NCI-H2227 (cell line): ENCODE results near the gene LRFN2.
A peak's percentile ranks its signal among the peaks of the same experiment; 100 is the strongest.

Experiments used
- DNase-seq: peaks from one replicate; lab custom pipeline; 2025; ENCODE audit not compliant: unreplicated experiment; lab: John Stamatoyannopoulos, UW

Gene LRFN2

DNA sequence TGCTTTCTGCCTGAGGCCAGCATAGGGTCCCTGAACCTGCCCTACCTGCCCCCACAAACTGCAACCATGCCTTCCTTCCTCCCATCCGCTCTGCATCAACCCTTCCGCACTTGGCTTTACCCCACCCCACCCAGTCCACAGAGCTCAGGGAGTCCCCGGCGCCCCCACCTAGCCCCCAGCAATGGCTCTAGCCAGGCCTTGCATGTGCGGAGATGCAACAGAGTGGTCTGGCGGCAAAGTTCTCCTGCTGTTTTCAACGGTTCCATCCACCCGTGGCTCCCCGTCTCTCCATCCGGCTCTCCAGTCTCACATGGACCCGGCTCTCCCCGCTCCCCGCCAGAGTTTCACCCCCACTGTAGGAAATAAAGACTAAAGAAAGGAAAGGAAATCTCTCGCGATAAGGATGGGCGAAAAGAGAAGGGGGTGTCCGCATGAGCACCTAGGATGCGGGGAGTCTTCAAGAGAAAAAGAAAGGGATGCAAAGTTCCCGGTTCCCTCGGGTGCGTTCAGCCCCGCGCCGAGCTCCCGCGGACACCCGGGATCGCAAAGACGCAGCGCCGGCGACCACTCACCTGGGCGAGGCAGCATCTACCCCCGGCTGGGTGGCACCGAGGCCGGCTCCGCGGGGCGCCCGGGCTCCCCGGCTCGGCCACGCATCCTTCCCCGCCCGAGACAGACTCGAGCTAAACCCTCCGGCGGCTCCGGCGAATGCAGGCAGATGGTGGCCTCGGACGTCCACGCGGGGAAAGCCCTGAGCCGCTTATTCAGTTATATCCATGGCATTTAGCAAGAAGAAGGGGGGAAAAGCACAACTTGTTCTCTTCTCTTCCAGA lies 579 bp downstream of the LRFN2 start:
- no peak for DNase-seq

DNA sequence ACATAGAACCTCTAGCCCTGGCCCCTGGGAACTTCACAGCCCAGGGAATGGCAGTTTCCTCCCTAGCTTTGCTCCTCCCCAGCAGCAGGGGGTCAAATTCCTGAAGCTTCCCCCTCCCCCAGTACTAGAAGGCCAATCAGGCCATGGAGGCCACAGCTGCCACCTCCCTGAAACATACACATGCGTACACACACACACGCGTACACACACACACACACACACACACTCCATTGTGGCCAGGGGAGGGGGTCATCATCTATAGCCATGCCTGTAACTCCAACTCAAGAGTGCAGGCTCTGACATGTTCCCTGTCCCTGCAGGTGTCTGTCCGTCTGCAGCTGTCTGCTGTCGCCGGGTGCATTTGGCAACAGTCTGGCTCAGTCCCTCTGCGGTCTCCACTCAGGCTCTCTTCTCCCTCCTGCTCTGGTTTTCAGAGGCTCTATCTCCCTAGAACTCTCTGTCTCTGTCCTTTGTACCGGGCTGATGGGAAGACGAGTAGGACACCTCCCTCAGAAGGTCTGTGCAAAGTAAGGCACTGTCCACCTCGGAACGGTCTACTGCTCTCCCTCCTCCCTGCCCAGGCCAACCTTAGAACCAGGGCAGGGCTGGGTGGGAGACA lies 1.4 kb downstream of the LRFN2 start:
- DNase-seq, result peak; percentile 59

DNA sequence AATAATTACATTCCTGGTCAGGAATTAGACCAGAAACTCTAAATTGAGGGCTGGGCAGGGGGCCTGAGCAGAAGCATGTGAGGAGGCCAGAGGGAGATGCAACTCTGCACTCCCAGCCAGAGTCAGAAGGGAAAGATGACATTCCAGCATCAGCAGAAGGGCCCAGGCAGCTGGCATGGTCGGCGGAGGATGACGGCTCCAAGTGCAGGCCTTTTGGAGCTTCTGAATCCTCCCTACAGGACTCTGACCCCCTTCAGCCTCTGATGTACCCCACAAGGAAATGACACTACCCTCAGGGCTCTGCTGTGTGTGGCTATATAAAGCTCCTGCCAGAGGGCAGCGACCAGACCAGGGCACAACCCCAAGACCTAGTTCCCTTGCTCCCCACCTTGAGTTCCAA lies 1.9 kb downstream of the LRFN2 start:
- DNase-seq, result no peak

DNA sequence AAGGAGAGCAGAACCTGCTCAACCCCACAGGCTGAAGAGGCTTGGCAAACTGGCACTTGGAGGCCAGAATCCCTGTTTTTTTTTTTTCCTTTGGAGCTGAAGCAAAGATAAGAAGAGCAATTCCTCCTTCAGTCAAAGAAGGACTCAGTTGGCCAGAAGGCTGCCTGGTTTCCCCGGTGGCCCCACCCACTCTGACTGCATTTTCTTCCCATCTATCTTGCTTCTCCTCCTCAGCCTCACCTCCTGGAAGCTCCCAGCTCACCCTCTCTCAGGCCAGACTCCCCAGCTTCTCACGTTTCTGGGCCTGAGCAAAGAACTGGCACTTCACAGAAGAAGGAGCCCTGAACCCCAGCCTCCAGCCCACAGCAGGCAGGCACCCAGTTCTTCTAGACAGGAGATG lies 2.4 kb downstream of the LRFN2 start:
- DNase-seq, result no peak

DNA sequence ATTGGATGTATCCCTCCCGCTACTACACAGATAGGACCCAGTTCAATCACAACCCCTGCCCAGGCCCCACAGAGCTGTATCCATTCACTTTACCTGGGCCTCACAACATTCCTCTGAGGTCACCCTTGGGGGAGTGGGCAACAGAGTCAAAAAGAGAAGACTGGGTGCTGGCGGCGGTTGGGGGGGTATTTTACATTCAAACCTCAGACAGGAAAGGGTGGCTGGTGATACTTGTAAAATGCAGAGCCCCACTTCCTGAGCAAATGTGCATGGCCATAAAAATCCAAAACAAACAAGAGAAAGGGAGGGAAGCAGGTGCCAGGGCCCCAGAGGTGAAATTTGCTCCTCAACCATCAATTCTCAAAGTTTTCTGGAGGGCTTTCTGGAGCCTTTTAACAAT lies 3.5 kb downstream of the LRFN2 start:
- no peak for DNase-seq

DNA sequence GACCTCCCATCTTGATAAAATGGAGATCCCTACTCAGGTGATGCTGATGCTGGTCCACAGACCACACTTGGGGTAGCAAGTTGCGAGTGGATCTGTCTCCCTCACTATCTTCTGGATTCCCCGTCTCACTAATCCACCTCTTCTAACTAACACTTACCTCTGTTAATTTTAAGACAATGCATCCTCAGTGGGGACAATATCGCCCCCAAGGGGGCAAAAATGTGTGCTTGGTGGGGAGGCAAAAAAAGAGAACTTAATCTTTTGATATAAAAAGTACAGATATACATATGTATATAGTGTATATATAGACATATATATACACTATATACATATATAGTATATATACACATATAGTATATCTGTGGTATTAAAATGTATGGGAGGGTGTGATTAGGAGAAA lies 4.3 kb downstream of the LRFN2 start:
- DNase-seq, result no peak

DNA sequence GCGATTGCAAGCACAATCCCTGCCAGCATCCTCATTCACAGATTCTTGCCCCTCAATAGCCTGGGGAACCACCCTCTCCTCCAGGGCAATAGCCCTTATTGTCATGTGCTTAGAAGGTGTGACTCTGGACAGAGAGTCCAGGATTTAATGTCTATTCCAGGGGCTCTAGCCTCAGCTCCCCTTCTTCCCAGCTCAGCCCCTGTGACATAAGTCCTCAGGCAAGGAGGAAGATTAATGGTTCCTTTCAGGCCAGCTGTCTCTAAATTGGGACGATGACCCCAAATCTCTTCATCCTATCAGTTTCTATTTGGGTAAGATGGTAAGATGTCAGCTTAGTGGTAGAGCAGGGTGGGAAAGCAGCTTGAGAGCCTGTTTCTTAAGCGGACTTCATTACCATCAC lies 8.1 kb downstream of the LRFN2 start:
- no peak for DNase-seq

DNA sequence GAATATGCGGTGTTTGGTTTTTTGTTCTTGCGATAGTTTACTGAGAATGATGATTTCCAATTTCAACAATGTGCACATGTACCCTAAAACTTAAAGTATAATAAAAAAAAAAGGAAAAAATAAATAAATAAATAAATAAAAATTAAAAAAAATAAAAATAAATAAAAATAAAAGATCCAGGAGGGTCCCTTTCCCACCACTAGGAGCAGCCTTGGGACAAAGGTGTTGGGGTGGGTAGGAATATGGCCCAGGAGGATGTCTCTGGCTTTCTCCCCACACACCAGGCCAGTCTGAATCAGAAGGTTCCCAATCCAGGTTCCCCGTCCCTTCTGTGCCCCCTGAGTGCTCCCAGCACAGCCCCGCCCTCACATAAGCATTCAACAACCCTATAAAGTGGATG lies 9.5 kb downstream of the LRFN2 start:
- DNase-seq, result no peak

DNA sequence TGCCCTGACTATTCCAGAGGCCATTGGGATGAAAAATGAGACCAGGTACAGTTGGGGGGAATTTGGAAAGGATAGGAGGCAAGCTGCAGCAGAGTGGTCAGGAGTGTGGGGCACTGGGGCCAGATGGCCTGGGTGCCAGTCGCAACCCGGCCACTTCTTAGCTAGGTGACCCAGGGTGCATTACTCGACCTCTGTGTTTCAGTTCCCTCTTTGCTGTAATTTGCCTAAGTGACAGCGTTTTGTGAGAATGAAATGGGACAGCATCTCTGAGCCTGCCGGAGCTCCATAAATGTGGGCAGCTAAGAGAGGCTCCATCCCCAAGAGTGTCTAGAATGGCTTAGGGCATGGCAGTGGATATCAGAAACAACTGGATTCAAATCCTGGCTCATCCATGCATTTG lies 13.9 kb downstream of the LRFN2 start:
- DNase-seq, result no peak

DNA sequence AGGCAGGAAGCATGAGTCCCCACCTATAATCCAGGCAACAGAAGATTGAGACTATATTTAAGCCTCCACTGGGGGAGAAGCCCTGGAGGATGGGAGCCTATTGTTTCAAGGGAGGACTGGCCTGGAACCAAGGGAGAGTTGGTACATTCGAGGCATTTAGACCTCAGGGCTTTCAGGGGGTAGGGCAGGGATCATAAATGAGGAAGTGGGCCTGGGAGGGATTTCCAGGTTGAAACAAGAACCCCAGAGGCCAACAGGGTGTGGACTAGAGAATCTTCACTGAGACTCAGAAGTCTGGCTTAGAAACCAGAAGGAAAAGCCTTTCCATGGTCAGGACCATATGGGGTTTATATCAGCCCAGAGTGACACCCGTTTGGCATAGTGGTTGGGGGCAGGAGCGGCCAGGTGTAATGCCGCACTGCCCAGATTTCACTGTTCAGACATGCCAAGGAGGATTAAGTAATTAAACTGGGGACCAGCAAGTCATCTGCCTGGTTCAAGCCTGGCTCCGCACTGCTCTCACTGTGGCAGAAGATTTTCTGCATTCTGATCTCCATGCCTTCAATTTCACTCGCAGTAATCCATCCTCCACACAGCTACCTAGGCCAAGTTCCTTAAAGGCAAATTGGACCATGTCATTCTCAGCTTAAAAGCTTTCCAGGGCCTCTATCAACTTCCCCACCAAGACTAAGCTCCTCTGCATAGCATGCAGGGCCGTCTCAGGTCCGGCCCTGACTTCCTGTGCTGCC lies 17.8 kb downstream of the LRFN2 start:
- no peak for DNase-seq

DNA sequence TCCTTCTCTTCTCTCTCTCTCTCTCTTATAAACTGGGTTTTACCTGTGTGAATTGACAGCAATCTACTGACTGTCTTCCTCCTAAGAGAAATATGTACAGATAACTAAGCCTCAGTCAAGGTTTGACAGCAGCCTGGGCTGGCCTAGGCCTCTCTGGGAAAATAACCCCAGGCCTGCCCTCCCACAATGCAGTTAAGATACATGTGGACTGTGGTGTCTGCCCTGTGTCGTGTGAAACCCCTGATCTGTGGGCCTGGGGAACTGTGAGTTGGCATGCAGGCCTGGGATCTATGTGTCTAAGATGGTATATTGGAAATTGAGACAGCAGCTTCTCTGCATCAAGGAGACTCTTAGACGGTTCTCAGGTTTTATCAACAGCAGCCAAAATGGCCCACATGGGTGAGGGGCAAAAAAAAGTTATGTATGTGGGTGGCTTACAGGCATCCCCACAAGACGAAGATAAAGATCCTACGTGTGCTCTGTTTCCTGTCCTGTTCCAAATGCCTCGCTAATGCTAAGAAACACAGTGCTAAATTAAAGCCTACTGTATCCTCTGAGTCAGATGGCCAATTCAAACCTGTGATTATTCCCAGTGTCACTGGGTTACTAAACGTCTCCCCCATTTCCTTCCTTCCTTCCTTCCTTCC lies 19.0 kb downstream of the LRFN2 start:
- DNase-seq, result no peak

DNA sequence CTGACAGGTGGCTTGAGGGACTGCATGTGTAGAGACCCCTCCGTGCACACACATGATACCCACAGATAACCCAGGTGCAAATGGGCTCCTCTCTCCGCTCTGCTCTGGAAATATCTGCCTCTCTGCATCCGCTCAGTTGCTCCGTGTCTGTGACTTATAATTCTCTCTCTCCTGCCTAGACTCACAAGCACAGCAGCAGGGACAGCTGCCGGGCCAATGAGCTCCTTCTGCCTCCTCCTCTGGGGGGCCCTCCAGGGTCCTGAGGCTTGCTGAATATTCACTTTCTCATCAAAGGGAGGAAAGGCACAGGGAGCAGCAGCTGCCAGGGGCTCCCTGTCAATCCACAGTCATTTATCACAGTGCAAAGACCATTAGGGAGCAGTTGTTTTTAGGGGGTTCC lies 24.1 kb downstream of the LRFN2 start:
- DNase-seq, result no peak

DNA sequence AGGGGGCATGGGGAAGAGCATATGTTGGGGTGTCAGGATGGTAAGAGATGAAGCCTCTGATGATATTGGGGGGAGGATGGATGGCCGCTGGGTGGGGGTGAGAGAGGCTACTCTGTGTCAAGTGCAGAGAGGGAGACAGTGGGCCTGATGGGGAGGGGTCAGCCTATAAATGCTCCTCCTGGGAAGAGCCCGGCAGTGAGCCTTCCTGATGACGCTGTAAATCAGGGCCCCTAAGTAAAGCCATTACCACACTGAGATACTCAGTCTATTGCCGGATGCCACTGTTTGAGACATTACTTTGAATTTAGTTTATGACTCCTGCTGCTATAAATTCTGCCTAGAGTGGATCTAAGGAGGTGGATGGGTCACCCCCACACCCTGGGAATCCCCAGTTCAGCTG lies 28.1 kb downstream of the LRFN2 start:
- no peak for DNase-seq

DNA sequence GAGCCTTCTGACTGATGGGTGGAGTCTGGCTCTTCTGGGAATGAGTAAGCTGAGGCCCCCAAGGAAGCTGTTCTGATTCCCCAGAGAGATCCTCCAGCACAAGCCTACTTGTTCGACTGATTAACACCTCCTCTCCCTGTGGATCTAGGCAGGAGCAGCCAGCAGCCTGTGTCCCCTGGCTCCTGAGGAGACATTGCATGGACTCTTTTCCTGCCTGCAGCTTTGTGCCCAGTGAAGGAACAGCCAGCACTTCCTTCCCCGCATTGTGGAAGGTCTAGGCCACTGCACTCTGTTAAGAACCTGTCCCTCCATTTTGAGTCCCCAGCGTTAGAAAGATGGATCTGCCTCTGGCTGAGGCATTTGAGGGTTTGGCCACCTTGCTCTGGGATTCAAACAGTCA lies 29.1 kb downstream of the LRFN2 start:
- DNase-seq, result no peak

DNA sequence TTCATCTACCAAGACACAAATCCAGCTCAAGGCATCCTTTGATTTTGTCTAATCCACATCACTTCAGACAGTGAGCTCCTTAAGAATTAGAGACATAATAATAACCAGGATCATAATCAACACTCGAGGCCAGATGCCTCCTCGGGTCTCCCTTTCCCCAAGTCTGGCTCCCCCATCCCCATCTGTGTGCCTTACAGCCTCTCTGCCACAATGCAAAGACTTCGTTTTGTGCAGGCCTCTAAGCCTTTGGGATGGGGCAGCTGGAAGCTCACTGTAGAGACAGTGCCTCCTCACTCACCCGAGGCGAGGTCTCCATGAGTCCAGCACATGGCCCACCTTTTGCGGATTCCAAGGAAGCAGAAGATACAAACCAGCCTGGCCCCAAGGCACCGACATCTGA lies 30.3 kb downstream of the LRFN2 start:
- DNase-seq, result no peak

DNA sequence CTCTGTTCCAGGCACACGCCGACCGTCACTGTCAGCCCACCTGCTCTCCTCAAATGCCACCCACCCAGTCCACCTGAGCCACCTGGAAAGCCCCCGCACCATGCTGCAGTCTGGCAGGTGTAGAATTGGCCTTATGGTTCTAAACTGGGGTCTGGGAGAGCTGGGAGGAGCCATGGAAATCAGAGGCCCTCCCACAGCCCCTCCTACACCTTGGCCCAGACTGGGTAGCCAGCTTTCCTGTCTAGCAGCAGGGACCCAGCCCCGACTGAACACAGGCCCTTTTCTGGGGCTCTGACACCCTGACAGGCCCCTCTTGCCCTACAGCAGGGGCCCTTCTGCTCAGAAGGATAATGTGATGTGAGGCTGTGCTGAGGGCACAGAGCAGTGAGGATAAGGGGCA lies 31.1 kb downstream of the LRFN2 start:
- DNase-seq, result no peak

DNA sequence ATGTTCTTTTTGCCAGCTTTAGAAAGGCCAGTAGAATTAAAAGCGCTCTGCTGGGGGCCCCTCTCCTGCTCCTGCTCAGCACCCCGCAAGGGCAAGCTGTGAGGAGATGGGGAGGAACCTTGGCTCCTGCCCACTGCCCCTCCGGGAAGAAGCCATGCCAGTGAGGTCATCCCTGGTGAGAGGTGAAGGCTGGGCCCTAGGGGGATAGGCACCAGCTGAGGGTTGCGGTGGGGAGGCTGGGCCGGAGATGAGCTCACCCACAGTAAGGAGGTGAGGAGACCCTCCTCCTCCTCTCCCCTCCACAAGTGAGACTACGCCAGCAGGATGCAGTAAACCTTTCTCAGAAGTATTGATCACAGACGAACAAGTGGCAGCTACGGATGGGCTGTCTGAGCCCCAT lies 32.1 kb downstream of the LRFN2 start:
- DNase-seq, result no peak

DNA sequence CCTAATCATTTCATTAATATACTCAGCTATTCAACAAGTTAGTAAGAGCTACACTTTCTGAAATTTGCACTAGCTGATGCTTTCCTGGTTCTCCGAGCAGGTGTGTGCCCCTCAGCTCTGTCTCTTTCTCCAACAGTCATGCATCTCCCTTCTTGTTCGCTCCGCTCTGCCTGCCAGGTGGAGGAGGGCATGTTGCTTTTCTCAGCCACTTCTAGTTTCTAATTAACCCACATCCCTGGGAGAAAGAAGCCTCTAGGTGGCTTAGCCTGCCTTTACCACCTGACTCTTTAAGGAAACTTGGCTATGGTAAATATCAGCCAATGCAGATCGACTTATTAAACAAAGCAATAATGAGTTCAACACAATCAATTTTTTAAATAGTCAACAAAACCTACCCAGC lies 34.2 kb downstream of the LRFN2 start:
- DNase-seq, result no peak

DNA sequence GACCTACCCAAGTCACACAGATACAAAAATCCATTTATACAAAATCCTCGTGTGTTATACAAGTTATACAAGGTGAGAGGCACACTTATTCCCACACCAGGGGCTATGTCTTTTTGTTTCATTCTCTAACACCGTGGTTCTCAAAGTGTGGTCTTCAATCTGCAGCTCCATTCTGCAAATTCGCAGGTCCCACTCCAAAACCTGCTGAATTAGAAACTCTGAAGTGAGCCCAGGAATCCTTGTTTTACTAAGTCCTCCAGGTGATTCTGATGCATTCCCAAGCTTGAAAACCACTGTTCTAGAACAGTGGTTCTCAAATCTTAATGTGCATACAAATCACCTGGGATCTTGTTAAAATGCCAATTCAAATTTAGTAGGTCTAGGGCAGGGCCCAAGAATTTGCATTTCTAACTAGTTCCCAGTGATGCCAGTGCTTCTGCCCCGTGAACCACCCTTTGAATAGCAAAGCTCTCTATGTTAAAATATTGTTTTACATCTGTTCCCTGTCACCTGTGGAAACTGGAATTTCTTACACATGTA lies 35.1 kb downstream of the LRFN2 start:
- no peak for DNase-seq

DNA sequence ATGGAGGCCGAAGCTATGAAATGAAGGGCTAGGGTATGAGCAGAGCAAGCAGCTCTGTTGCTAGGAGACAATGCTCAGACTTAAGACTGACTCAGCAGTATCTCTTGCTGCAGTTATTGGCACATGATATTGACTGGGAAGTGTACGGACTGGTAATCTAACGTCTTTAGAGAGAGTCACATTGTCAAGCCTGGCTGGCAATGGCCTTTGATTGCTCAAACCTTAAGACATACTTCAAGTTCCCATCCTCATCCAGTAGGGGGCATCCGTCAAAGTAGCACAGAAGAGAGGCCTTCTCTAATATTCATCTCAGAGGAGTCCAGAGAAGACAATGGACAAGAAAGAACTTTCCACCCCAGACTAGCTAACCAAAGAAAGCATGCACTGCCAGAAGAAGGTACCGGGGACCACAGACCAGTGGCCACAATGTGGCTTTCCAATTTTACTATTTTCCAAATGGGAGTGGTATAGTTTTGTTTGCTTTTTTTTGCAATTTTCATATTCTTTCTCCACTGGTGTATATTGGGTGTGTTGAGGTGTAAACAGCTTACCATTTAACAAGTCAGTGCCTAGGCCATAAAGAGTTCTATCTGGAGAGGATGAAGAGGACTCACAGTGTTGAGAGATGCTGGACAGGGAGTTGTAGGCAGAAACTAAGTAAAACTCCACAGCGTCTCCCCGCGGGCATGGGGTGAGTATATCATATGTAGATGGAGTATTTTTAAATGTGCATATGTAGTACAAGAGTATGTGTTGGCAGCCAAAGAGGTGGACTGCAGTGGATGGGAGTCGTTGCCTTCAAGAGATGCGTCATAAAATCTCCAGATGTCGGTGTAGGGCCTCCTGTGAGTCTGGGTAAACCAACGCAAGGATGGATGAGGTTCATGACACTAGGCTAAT lies 36.7 kb downstream of the LRFN2 start:
- DNase-seq, result peak; percentile 38
